K562 (cell line): Measurements from ENCODE around the gene FBXO8.

Experiments used
- BMI1 ChIP-seq: fragments of 150-350 bp; IDR thresholded peaks from 2 replicates; pipeline ENCODE4 v1.6.1; 2014; ENCODE audit warnings: low read length
- CEBPB ChIP-seq: fragments of 450-650 bp; IDR thresholded peaks from 2 replicates; pipeline ENCODE4 v1.6.1; 2016; ENCODE audit warnings: missing genetic modification characterization, missing compliant biosample characterization
- CTCF ChIP-seq, 3 experiments: IDR thresholded peaks in 2 of 3; conservative IDR thresholded peaks in 1 of 3; 2 replicates each; pipeline ENCODE4 v1.5.1; 2011 to 2012; ENCODE audit warnings: low read length in 3 of 3, mild to moderate bottlenecking in 3 of 3, control low read depth in 2 of 3, improper control_type of control experiment in 1 of 3, inconsistent platforms in 1 of 3, low read depth in 1 of 3, mixed read lengths in 1 of 3, moderate library complexity in 1 of 3; ENCODE audit not compliant: insufficient read depth in 2 of 3
- HDAC2 ChIP-seq: fragments of 450-650 bp; IDR thresholded peaks from 2 replicates; pipeline ENCODE4 v1.6.1; 2016; ENCODE audit warnings: mild to moderate bottlenecking
- HDAC6 ChIP-seq: IDR thresholded peaks from 2 replicates; pipeline ENCODE4 v1.6.1; 2012; ENCODE audit warnings: low read depth, mild to moderate bottlenecking, control low read depth, inconsistent platforms, low read length, moderate library complexity
- PCBP2 ChIP-seq: fragments of 200-400 bp; formaldehyde crosslinking; IDR thresholded peaks from 2 replicates; pipeline ENCODE4 v1.6.1; 2018; ENCODE audit warnings: low read length, low read depth, mild to moderate bottlenecking, moderate library complexity; ENCODE audit not compliant: poor library complexity, severe bottlenecking
- TEAD2 ChIP-seq: fragments of 450-650 bp; IDR thresholded peaks from 2 replicates; pipeline ENCODE4 v1.6.1; 2016; ENCODE audit warnings: missing genetic modification characterization, control low read depth, missing compliant biosample characterization
- ZNF121 ChIP-seq: sonication (generic); formaldehyde crosslinking; conservative IDR thresholded peaks from 2 replicates; pipeline ENCODE4 v1.8.0; 2022; ENCODE audit warnings: missing genetic modification reagents
- ZNF444 ChIP-seq: fragments of 250-450 bp; sonication (Bioruptor Pico); IDR thresholded peaks from 2 replicates; pipeline ENCODE4 v1.4.0; 2020; ENCODE audit warnings: mild to moderate bottlenecking, moderate library complexity

GRCh38 chr4:174305961-174306360 lies 22.5 kb upstream of the FBXO8 start:
- TF ChIP-seq HDAC6 (no peak), BMI1 (no peak), CTCF (IDR thresholded peaks at IDR 0.05 in 2 of 3, conservative IDR thresholded peaks at IDR 0.05 in 1 of 3; ENCODE audit: insufficient read depth in 2 of 3, low read depth in 1 of 3, low read length in 3 of 3) (no peak), ZNF121 (CRISPR knock-in tag) (no peak), HDAC2 (no peak), PCBP2 (no peak), CEBPB (tag) (no peak), TEAD2 (tag) (no peak), ZNF444 (CRISPR knock-in tag) (no peak)
